Stimulated activated CD8-positive, alpha-beta memory T cell treated with anti-CD3 and anti-CD28 coated beads, Interleukin-12 subunit alpha, Interleukin-12 subunit beta, amount 100 ng/mL, for 24 hours (primary cell): ENCODE data around the gene DOP1B.
"Not testable (repeated sequence)": the region's sequence is repeated elsewhere in the genome, so short reads cannot be mapped to it uniquely, and the experiment has no call there.

Experiments used
- DNase-seq: peaks from one replicate; pipeline ENCODE4 v3.0.0-alpha.2; 2020; ENCODE audit errors: extremely low read depth

DOP1B gene

DNA sequence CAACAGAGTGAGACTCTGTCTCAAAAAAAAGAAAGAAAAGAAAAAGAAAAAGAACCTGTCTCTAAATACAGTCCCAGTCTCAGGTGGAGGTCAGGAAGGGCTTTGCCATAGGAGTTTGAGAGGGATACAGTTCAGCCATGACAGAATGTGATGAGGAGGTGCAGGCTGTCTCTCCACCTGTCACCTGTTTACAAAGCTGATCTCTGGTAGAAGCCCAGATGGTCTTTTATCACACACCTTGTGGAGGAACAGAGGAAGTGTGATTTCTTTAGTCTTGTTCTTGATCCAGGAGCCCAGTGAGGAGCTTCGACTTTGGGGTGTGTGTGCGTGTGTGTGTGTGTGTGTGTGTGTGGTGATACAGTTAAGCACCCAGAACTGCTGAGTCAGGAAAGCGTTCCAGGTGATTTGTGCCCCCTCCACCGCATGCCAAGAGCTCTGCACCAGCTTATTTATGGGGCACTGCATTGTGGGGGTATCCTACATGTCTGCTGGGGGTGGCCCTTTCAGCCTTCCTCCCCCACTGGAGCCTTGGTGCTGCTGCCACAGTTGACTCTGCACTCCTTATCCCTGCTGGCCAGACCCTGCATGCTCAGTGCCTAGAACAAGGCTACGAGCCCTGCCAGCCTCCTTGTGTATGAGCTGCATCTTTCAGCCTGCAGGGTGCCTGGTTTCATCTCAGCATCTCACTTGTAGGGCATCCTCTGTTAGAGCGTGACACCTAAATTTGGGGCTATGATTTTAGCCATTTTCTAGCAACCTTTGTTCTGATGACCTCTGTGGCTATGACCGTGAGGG, 19.3 kb downstream of the DOP1B start:
- DNase-seq: no peak

DNA sequence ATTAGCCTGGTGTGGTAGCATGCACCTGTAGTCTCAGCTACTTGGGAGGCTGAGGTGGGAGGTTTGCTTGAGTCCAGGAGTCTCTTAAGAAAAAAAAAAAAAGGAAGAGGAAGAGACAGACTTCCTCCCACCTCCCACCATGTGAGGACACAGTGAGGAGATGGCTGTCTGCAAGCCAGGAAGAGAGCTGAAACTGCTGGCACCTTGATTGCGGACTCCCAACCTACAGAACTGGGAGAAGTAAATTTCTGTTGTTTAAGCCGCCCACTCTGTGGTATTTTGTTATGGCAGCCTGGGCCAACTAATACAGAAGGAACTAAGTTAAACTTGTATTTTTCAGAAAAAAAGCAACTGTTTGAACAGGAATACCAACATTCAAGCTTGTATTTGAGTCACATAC, 21.7 kb downstream of the DOP1B start:
- DNase-seq: no peak

DNA sequence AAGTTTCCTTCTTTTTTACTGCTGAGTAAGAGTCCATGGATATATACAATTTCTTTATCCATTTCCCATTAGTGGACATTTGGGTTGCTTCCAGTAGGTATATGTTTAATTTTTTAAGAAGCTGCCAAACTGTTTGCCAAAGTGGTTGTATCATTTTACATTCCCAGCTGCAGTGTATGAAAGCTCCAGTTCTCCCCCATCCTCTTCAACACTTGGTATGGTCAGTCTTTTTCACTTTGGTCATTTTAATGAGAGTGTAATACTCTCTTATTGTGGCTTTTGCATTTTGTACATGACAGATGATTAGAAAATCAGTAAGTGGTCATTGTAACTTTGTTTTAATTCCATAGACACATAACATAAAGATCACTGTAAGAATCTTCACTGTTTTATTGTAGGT, 22.5 kb downstream of the DOP1B start:
- no peak for DNase-seq

DNA sequence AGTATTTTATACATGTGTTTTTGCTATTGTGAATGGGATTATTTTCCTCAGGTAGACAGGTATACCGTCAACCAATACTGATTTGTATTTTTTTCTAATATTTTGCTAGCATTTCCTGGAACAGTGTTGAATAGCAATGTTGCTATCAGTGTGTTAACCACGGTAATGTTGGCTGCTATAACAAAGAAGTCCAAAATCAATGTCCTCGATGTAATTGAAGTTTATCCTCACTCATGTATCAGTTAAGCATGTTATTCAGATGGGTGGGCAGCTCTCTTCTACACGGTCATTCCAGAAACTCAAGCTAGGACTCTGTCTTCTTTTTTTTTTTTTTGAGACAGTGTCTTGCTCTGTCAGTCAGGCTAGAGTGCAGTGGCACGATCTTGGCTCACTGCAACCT, 24.3 kb downstream of the DOP1B start:
- no peak for DNase-seq

DNA sequence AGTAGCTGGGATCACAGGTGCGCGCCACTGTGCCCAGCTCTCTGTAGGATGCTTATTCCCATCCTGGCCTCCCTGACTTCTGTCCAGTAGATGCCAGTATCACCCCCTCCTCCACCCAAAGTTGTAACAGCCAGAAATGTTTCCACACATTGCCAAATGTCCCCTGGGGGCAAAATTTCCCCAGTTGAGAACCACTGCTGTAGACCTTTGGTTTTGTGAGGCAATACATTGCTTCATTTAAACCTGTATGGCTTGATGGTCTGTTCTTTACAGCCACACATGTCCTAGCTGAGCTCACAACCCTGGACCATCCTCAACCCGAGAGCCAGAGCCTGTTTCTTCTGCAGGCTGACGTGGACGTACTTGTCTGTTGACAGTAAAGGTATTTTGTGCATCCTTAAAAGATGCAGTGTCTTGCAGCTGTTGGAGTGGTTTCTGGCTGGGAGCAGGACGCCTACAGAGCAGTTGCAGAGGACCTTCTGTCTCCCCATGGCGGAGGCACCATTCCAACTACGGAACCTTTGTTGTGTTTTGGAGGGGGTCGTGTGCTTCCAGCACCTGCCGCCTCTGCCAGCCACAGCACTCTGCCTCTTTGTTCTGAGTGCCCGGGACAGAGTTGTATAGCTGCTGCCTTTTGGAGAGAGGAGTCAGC, 26.6 kb downstream of the DOP1B start:
- DNase-seq: no peak

DNA sequence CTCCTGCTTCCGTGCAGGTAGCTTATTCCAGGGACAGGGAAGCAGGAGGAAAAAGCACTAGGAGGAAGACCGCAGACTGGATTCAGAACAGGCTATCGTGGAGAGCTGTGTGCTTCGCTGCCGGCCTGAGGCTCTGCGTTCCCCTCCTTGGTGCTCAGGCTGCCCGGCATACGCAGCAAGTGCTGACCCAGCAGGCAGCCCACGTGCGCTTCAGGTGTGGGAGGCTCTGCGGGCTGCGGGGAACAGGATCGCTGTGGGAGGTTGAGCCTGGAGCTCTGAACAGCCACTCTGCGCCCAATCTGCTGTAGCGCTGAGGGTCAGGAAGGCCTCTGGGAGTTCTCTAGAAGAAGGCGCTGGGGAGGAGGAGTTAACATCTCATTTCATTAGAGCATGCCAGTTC, 27.9 kb downstream of the DOP1B start:
- DNase-seq: no peak

DNA sequence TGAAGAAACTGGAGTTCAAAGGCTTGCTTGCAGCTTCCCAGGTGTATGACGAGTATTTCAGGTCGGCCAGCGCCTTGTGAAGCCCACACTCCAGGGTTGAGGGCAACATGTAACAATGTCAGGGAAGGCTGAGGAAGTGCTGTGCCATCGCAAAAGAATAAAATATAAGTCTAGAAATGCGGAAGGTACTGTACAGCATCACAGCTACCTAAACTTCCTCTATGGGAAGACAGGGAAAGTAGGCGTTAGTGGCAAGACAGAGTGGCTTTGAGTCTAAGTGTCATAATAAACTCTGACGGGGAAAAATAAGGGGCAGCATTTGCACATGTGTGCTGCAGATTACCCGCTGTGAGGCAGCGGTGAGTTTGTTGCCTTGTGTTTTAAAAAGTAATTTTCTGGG, 28.9 kb downstream of the DOP1B start:
- DNase-seq: no peak

DNA sequence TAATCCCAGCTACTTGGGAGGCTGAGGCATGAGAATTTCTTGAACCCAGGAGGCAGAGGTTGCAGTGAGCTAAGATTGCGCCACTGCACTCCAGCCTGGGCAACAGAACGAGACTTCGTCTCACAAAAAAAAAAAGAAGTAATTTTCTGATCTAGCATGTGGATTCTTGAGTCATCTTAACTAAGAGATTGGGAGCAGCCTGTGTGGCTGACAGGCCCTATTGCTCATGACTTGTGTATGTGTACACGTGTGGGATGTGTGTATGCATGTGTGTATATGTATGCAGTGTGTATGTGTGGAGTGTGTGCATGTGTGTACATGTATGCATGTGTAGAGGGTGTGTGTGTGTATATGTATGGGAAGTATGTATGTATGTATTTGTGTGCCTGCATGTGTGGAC, 29.5 kb downstream of the DOP1B start:
- DNase-seq: no peak

DNA sequence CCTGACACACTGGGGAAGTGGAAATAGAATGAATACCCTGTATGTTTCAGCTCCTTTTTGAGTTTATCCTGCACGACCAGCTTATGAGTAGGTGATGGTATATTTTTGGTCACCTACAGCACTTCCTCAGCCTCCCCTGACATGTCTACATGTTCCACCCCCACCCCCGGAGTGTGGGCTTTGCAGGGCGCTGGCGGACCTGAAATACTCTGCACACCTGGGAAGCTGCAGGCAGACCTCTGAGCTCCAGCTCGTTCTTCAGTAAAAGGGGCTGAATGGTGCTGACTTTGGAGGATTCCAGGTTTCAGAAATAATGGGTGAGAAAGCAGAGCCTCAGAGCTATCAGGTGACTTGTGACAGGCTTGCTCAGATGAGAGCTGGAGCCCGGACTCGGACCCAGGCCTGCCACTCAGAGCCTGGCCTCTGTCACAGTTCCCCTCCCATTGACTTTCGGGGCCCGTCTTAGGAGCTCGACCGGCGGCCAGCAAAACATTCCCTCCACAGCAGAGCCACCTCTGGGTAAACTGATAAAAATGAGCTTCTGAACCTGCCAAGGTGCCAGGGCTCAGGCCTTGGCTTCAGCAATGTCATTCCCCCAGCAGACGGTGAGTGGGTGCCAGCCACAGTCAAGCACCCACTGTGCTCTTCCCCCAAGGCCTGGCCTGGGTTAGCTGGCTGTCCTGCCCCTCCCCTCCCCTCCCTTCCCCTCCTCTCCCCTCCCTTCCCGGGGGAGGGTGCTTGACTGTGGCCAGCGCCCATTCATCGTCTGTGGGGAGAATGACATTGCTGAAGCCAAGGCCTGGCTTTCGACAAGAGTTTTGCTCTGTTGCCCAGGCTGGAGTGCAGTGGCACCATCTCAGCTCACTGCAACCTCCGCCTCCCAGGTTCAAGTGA, 30.1 kb downstream of the DOP1B start:
- no peak for DNase-seq

DNA sequence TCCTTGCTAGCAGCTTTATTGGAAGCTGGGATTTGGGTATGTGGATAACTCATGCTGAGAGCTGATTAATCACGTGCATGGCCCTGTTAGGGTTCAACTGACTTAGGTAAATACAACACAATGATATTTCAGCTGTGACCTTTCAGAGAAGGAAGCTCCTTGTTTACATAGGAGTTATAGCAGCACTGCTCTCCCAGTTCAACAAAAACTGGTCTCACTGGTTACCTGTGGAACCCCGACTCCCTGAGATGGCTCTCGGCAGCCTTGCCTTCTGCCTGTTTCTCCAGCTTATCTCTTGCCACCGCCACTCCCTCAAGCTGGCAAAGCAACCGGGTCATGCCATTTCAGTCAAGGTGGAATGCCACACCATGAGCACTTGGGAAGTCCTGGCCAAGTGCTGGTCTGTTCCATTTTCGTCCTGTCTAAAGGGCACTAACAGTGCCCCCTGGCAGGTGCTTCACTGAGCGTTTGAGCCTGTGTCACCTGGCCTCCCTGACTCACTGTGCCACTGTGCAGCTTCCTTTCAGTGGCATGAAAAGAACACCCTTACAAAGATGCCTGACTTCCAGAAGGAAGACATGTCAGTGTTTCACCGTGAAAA, 31.6 kb downstream of the DOP1B start:
- no peak for DNase-seq

DNA sequence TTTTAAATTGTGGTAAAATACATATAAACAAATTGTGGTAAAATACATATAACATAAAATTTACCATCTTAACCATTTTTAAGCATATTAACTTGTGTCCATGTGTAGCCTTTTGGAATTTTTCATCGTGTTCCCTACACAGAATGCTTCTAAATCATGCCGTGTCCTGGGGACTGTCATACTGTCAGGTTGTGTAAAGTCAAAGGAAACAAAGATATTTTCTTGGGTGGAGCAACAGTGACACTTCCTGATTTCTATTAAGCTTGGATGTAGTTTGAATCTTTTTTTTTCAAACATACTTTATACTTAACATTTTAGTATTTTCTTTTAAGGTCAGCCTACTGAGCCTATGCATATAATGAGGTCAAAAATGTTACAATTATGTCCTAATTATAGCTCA, 32.3 kb downstream of the DOP1B start:
- no peak for DNase-seq

DNA sequence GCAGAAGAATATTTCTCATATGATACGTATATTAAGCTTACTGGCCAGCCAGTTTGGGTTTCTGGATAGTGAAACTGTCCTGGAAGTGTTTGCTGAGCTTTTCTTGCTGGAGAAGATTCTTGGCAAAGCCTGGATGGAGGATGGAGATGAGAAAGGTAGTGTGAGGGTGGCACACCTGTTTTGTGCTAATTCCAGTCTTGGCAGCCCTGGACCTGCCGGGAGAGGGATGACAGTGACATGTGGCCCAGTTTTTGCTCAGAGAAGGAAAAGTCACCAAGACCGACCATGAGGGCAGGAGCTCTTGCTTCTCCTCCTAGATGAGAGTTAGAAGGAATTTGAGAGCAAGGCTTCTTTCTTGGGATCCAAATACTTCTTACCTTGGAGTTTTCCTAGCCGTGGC, 34.1 kb downstream of the DOP1B start:
- DNase-seq: no peak

DNA sequence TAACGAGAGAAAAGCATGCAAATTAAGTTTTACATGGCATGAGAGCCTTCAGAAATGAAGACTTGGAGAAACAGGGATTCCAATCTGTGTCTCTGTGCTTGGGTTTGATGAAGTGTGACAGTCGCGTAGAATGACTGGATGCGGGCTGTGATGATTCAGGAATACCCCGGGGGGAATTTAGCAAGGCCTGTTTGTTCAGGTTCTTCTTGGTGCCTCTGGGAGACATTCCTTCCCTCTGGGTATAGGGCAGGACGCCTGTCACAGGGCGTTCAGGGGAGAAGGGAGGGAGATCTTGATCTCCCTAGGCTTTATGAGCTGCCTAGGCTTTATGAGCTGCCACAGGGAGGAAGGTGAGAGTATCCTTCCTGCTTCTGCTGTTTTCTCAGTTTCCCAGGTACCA, 36.6 kb downstream of the DOP1B start:
- no peak for DNase-seq

DNA sequence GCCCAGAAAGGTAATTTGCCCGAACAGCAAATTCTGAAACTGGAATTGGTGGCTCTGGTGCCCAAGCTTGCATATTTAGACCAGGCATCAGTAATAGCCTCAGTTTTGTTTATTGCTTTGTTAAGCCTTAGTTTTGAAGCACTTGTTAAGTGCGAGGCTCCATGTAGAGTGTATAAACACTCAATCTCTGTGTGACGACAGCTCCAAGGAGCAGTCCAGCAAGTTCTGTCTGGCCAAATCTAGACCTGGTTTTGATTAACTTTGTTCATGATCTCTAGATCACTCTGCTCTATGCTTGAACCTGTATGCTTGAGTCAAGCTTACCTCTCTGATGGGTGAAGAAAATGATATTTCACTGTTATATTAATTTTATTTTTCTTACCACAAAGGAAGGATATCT, 37.4 kb downstream of the DOP1B start:
- DNase-seq: no peak

DNA sequence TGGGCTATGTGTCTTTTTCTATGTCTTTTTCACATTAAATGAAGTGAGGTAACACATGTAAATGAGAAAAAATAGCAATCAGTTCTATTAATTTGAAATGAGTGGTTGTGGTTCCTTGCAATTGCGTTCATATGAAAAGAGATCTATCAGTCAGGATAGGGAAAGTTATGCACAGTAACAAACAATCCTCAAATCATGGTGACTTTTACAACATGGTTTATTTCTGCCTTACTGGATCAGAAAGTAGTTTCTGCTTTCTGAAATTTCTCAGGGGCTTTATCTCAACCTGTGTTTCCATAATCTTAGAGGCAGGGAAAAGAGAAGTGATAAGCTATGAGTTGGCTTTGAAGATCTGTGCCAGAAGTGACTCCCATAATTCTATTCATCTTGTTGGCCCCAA, 39.0 kb downstream of the DOP1B start:
- no peak for DNase-seq

DNA sequence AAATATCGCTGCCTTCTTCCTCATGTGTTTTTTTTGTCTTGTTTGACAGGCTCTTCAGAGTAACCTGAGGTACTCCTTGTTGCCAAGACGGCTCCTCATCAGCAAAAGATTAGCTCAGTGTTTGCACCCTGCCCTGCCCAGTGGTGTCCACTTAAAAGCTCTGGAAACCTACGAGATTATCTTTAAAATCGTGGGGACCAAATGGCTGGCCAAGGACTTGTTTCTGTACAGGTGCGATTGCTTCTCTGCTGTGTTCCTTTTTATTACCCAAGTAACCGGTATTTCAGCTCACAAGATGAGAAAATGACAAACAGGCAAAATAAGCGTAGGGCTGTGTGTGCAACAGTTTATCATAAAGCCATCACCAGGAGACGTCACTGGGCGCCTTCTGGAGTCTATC, 42.4 kb downstream of the DOP1B start:
- no peak for DNase-seq

DNA sequence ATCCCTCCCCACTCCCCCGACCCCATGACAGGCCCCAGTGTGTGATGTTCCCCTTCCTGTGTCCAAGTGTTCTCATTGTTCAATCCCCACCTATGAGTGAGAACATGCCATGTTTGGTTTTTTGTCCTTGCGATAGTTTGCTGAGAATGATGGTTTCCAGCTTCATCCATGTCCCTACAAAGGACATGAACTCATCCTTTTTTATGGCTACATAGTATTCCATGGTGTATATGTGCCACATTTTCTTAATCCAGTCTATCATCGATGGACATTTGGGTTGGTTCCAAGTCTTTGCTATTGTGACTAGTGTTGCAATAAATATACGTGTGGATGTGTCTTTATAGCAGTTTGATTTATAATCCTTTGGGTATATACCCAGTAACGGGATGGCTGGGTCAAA, 43.0 kb downstream of the DOP1B start:
- not testable (repeated sequence) for DNase-seq

DNA sequence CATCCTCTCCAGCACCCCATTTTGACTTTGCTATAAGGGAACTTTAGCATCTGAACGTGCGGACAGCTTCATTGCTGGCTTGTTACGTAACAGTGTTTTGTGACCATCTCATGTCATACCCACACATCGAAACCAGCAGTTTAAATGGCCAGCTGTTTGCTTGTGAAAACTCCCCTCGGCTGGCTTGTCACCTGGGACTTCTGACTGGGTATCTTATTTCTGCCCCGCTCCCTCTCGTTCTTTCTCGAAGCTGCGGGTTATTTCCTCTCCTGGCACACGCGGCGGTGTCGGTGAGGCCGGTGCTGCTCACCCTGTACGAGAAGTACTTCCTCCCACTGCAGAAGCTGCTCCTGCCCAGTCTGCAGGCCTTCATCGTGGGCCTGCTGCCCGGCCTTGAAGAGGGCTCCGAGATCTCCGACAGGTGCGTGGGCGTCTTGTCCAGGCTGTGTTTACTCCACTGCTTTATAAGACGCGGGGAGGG, 43.5 kb downstream of the DOP1B start:
- DNase-seq: no peak

DNA sequence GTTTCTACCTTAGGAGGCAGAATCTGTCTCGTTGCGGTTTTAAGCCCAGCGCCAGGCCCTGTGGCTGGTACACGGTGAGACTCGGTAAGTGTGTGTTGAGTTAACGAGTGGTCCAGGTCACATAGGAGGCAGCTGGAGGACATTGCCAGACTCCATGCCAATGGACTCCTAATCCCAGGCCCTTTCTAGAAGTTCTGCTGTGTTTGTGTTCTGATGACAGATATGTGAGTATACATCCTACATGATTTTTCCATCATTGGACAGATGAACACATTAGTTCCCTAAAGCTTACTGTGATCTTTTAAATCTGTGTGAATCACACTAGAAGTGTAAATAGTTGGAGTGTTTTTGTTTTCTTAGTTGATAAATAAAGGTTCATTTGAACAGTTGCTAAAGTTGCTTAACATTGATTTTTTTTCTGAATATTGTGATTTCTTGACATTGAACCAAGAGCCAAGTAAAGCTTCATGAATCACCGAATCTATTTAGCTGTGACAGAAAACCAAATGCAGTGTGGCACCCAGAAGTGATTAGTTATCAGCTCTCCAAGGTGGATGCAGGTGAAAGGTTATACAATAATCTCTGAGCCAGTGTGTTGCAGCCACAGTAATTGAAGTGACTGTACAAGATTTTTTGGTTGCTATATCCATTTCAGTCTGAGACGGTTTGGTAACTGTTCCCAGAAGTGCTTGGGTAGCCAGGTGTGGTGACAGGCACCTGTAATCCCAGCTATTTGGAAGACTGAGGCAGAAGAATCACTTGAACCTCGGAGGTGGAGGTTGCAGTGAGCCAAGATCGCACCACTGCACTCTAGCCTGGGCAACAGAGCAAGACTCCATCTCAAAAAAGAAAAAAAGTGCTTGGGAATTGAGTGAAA, 46.3 kb downstream of the DOP1B start:
- no peak for DNase-seq

DNA sequence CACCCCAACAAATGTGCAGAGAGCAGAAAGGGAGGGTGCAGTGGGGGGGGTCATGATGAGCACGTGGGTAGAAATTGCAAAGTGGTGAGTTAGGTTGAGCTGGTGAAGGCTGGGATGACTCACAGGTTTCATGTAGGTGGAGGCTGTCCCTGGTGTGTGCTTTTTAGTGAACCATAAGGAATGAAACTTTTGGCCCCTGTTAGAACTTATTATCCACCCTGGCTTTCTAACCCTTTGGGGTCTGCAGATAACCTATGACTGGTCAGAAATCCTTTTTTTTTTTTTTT, 46.9 kb downstream of the DOP1B start:
- peak; percentile 10 for DNase-seq

DNA sequence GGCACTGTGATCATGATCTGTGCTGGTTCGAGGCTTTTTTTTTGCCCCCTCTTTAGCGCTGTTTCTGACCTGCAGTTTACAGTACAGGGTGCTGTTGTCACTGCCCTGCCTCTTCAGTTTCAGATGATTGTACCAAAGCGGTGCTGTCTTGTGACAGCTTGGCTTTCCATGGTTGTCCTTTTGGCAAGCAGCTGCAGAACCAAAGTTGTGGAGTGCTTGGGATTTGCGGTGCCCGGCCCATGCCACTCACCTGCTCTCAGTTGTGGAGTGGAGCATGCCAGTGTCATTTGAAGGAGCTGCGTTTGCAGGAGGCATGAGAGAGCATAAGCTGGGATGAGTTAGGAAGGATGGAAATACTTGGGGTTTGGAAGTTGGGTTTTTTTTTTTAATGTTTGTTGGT, 48.4 kb downstream of the DOP1B start:
- no peak for DNase-seq
